SU-DHL-6 (cell line): ENCODE data around the gene OSBPL10.

ENCODE experiments used
- EZH2phosphoT487 ChIP-seq: fragments of 200-600 bp; sonication (generic), shearing (Covaris generic); conservative IDR thresholded peaks from 2 replicates; pipeline ENCODE4 v1.6.1; 2018; ENCODE audit warnings: mild to moderate bottlenecking, antibody characterized with exemption, low read length, moderate library complexity, mixed read lengths
- TF ChIP-seq, protein P1 (sequence below): fragments of 200-600 bp; sonication (generic); IDR thresholded peaks from one replicate; pipeline ENCODE4 v1.5.1; 2017; ENCODE audit warnings: antibody characterized with exemption, mild to moderate bottlenecking, low read length, moderate library complexity; ENCODE audit not compliant: insufficient read depth, poor library complexity, severe bottlenecking

DNA sequence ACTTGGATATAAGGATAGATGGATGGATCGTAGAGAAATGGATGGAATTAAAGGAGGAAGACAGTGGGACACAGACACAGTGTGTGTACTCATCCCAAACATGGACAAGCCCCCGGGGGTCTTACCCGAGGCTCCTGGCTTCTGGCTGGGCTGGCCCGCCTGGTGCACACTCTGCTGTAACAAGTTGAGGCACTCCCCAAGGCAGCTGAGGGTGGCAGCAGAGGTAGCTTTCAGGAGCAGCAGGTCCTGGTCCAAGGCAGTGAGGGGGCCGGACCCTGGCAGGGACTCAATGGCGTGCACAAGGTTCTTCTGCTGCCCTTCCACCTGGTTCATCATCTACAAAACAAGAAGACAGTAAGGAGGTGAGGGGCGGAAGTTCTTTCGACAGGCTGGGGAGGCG, 233.3 kb downstream of the OSBPL10 start:
- TF ChIP-seq, protein P1, sequence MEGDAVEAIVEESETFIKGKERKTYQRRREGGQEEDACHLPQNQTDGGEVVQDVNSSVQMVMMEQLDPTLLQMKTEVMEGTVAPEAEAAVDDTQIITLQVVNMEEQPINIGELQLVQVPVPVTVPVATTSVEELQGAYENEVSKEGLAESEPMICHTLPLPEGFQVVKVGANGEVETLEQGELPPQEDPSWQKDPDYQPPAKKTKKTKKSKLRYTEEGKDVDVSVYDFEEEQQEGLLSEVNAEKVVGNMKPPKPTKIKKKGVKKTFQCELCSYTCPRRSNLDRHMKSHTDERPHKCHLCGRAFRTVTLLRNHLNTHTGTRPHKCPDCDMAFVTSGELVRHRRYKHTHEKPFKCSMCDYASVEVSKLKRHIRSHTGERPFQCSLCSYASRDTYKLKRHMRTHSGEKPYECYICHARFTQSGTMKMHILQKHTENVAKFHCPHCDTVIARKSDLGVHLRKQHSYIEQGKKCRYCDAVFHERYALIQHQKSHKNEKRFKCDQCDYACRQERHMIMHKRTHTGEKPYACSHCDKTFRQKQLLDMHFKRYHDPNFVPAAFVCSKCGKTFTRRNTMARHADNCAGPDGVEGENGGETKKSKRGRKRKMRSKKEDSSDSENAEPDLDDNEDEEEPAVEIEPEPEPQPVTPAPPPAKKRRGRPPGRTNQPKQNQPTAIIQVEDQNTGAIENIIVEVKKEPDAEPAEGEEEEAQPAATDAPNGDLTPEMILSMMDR = no peak
- TF ChIP-seq EZH2phosphoT487 = no peak
